Thymus (tissue), 11 donors: Measurements from ENCODE around the gene SIN3A. TPM values are rescaled to one million over a fixed set of nuclear protein-coding genes. Genes with fewer than 3 reads are reported as not detected.
A peak's percentile ranks its signal among the peaks of the same experiment; 100 is the strongest.
"Not testable (repeated sequence)": the region's sequence is repeated elsewhere in the genome, so short reads cannot be mapped to it uniquely, and the experiment has no call there.

ENCODE experiments used
- DNase-seq, 9 donors: peaks; one replicate each; pipeline ENCODE4 v3.0.0-alpha.2; 2013; ENCODE audit warnings: low spot score in 9 of 9, low read depth in 6 of 9, missing footprints in 1 of 9
- H3K27ac ChIP-seq, 2 donors: one replicate each; pipeline ENCODE4 v1.5.1; 2013; ENCODE audit warnings: control low read depth in 1 of 2, low read depth in 1 of 2, low read length in 1 of 2, mild to moderate bottlenecking in 1 of 2, moderate library complexity in 1 of 2
- H3K27me3 ChIP-seq, 2 donors: one replicate each; pipeline ENCODE4 v1.5.1; 2013; ENCODE audit warnings: low read length in 1 of 2; ENCODE audit not compliant: control insufficient read depth in 2 of 2, insufficient read depth in 1 of 2
- H3K36me3 ChIP-seq, 2 donors: one replicate each; pipeline ENCODE4 v1.5.1; 2013; ENCODE audit warnings: low read length in 1 of 2, mild to moderate bottlenecking in 1 of 2, moderate library complexity in 1 of 2; ENCODE audit not compliant: control insufficient read depth in 2 of 2, insufficient read depth in 2 of 2
- H3K4me1 ChIP-seq, 2 donors: one replicate each; pipeline ENCODE4 v1.5.1; 2013; ENCODE audit warnings: low read length in 2 of 2; ENCODE audit not compliant: control insufficient read depth in 2 of 2, insufficient read depth in 2 of 2
- H3K4me3 ChIP-seq, 2 donors: one replicate each; pipeline ENCODE4 v1.5.1; 2013; ENCODE audit warnings: low read length in 2 of 2, control low read depth in 1 of 2, mild to moderate bottlenecking in 1 of 2
- H3K9me3 ChIP-seq, 2 donors: one replicate each; pipeline ENCODE4 v1.5.1; 2013; ENCODE audit warnings: low read length in 1 of 2, mild to moderate bottlenecking in 1 of 2; ENCODE audit not compliant: control insufficient read depth in 2 of 2, insufficient read depth in 1 of 2
- WGBS: extraction: QIAGEN DNeasy Blood & Tissue Kit; methylation state at CpG from one replicate; pipeline ENCODE4 v1.1.7; 2013; 5-methylcytosine and 5-hydroxymethylcytosine counted together
- polyA plus RNA-seq: library from polyadenylated mRNA; stranded (reverse); fragments of 200-250 nt; gene quantifications from one replicate; pipeline ENCODE4 v1.2.3, GENCODE V29; 2013
- total RNA-seq: library from RNA; stranded (reverse); fragments of 120-200 nt; gene quantifications from one replicate; pipeline ENCODE4 v1.2.4, GENCODE V29; 2013
- donor health status: healthy.

Gene SIN3A
- total and polyA plus RNA-seq, 2 donors, result 18.4 to 23.6 TPM

- peaks cover 25 to 56% of the 10 kb centered on the region in 2 donors for H3K36me3 ChIP-seq
- H3K27ac ChIP-seq, result no peak overlapping the region
- no peak for DNase-seq
- no peaks in the 10 kb centered on the region for H3K9me3 ChIP-seq
- no peaks in the 10 kb centered on the region for H3K4me1 ChIP-seq
- no peaks in the 10 kb centered on the region for H3K27me3 ChIP-seq
- H3K4me3 ChIP-seq, result no peak overlapping the region
Measured at GRCh38 chr15:75420698-75421097, 30.8 kb downstream of the SIN3A start.

- 100% methylated on average over 1 of the region's 1 CpG for WGBS
- no peak for DNase-seq
- Histone ChIP-seq H3K36me3 (peaks cover 19 to 44% of the 10 kb centered on the region in 2 donors), H3K4me1 (no peaks in the 10 kb centered on the region), H3K27me3 (no peaks in the 10 kb centered on the region), H3K4me3 (no peak overlapping the region), H3K9me3 (no peaks in the 10 kb centered on the region), H3K27ac (peak overlapping the region in 1 of 2 donors; percentile 52)
Measured at GRCh38 chr15:75416584-75416983, 34.9 kb downstream of the SIN3A start.

GRCh38 chr15:75410196-75410595 lies 41.3 kb downstream of the SIN3A start:
- no peaks in the 10 kb centered on the region for H3K27me3 ChIP-seq
- no peaks in the 10 kb centered on the region for H3K4me1 ChIP-seq
- H3K9me3 ChIP-seq, result no peaks in the 10 kb centered on the region
- no peak for DNase-seq
- no peak overlapping the region for H3K27ac ChIP-seq
- peaks cover 56 to 77% of the 10 kb centered on the region in 2 donors for H3K36me3 ChIP-seq
- WGBS, result 97% methylated on average over 6 of the region's 6 CpGs
- no peak overlapping the region for H3K4me3 ChIP-seq

- Histone ChIP-seq H3K9me3 (no peaks in the 10 kb centered on the region), H3K4me1 (no peaks in the 10 kb centered on the region), H3K27me3 (no peaks in the 10 kb centered on the region), H3K36me3 (peaks cover 58 to 89% of the 10 kb centered on the region in 2 donors), H3K4me3 (no peak overlapping the region), H3K27ac (no peak overlapping the region)
- 100% methylated on average over 1 of the region's 1 CpG for WGBS
- no peak for DNase-seq
Measured at GRCh38 chr15:75407083-75407482, 44.4 kb downstream of the SIN3A start.

- Histone ChIP-seq H3K4me3 (no peak overlapping the region), H3K9me3 (no peaks in the 10 kb centered on the region), H3K27ac (no peak overlapping the region), H3K4me1 (no peaks in the 10 kb centered on the region), H3K27me3 (no peaks in the 10 kb centered on the region), H3K36me3 (peaks cover 53 to 87% of the 10 kb centered on the region in 2 donors)
- 93% methylated on average over 2 of the region's 2 CpGs for WGBS
- no peak for DNase-seq
Measured at GRCh38 chr15:75403892-75404291, 47.6 kb downstream of the SIN3A start.

GRCh38 chr15:75397494-75397893 lies 54.0 kb downstream of the SIN3A start:
- no peaks in the 10 kb centered on the region for H3K9me3 ChIP-seq
- H3K36me3 ChIP-seq, result peaks cover 72 to 96% of the 10 kb centered on the region in 2 donors
- no peak overlapping the region for H3K4me3 ChIP-seq
- no peak for DNase-seq
- H3K4me1 ChIP-seq, result no peaks in the 10 kb centered on the region
- H3K27me3 ChIP-seq, result no peaks in the 10 kb centered on the region
- WGBS, result 98% methylated on average over 2 of the region's 2 CpGs
- no peak overlapping the region for H3K27ac ChIP-seq

GRCh38 chr15:75389791-75390382 lies 61.6 kb downstream of the SIN3A start:
- Histone ChIP-seq H3K27ac (no peak overlapping the region), H3K36me3 (peaks cover 70 to 94% of the 10 kb centered on the region in 2 donors), H3K4me3 (no peak overlapping the region), H3K4me1 (no peaks in the 10 kb centered on the region), H3K27me3 (no peaks in the 10 kb centered on the region), H3K9me3 (no peaks in the 10 kb centered on the region)
- WGBS, result 91% methylated on average over 1 of the region's 1 CpG
- no peak for DNase-seq

- DNase-seq, H3K27me3 ChIP-seq, H3K4me1 ChIP-seq, H3K9me3 ChIP-seq, H3K27ac ChIP-seq, H3K4me3 ChIP-seq: not testable (repeated sequence)
- 98% methylated on average over 5 of the region's 5 CpGs for WGBS
- H3K36me3 ChIP-seq, result peaks cover 74 to 80% of the 10 kb centered on the region in 2 donors
Measured at GRCh38 chr15:75383986-75384385, 67.5 kb downstream of the SIN3A start.

- no peak overlapping the region for H3K27ac ChIP-seq
- peaks cover 60 to 67% of the 10 kb centered on the region in 2 donors for H3K36me3 ChIP-seq
- no peak overlapping the region for H3K4me3 ChIP-seq
- H3K4me1 ChIP-seq, result no peaks in the 10 kb centered on the region
- 96% methylated on average over 4 of the region's 4 CpGs for WGBS
- H3K9me3 ChIP-seq, result no peaks in the 10 kb centered on the region
- DNase-seq, result no peak
- no peaks in the 10 kb centered on the region for H3K27me3 ChIP-seq
Measured at GRCh38 chr15:75380773-75381172, 70.7 kb downstream of the SIN3A start.
